ENCODE measurements around the gene TPPP.
A peak's percentile ranks its signal among the peaks of the same experiment; 100 is the strongest.

The TPPP gene

DNA sequence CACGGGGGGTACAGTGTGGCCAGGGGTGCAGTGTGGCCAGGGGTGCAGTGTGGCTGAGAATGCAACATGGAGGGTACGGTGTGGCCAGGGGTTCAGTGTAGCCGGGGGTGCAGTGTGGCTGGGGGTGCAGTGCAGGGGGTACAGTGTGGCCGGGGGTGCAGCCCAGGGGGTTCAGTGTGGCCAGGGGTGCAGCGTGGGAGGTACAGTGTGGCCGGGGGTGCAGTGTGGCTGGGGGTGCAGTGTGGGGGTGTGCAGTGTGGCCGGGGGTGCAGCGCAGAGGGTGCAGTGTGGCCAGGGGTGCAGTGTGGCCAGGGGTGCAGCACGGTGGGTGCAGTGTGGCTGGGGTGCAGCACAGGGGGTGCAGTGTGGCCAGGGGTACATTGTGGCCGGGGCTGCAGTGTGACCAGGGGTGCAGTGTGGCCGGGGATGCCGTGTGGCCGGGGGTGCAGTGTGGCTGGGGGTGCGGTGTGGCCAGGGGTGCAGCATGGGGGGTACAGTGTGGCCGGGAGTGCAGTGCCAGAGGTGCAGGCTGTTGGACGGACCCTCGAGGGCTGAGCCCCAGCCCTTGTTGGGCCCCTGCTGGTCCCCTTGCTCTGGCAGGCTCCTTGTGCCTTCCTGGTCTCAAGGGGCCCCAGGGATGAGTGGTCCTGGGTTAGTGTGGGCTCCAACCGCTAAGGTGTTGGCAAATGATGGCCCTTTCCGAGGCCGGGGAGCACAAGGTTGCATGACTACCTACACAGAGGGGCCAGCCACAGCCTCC, 17.9 kb downstream of the TPPP start:
- Histone ChIP-seq H3K4me3 (ENCODE audit: low read depth, low read length) (no peak overlapping the region), H3K36me3 (ENCODE audit: control insufficient read depth in 2 of 2, insufficient read depth in 1 of 2, low read length in 2 of 2) (peaks cover 0 to 4% of the 10 kb centered on the region in 2 experiments; a peak in 1 of 3 replicates), H3K9me3 (ENCODE audit: control insufficient read depth, insufficient read depth, low read depth, low read length) (no peaks in the 10 kb centered on the region), H3K4me1 (ENCODE audit: control insufficient read depth, insufficient read depth, low read length) (peaks cover 19% of the 10 kb centered on the region), H3K27ac (ENCODE audit: extremely low read depth, low read depth, low read length) (no peak overlapping the region)
- ChIA-PET POLR2A (no interaction called here), CTCF (interaction anchor here (3.4 kb wide), 1 partner anchor 493 kb away, joined by 13 read pairs; no protein-coding TSS in a partner anchor)
- TF ChIP-seq ZNF521 (tag by site-specific recombination; IDR thresholded peaks at IDR 0.05): no peak
- TF ChIP-seq ZBTB8A (tag by site-specific recombination; IDR thresholded peaks at IDR 0.05): 0 out of 2 replicates have a peak, but pooled peaks have one; percentile 14
- TF ChIP-seq, protein P1, sequence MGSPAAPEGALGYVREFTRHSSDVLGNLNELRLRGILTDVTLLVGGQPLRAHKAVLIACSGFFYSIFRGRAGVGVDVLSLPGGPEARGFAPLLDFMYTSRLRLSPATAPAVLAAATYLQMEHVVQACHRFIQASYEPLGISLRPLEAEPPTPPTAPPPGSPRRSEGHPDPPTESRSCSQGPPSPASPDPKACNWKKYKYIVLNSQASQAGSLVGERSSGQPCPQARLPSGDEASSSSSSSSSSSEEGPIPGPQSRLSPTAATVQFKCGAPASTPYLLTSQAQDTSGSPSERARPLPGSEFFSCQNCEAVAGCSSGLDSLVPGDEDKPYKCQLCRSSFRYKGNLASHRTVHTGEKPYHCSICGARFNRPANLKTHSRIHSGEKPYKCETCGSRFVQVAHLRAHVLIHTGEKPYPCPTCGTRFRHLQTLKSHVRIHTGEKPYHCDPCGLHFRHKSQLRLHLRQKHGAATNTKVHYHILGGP (tag by site-specific recombination; IDR thresholded peaks at IDR 0.05): no peak
- no peak for TF ChIP-seq ZNF239 (tag by site-specific recombination; IDR thresholded peaks at IDR 0.05)
- TF ChIP-seq HOXC10 (CRISPR knock-in tag; IDR thresholded peaks at IDR 0.05): no peak
- TF ChIP-seq, protein P2, sequence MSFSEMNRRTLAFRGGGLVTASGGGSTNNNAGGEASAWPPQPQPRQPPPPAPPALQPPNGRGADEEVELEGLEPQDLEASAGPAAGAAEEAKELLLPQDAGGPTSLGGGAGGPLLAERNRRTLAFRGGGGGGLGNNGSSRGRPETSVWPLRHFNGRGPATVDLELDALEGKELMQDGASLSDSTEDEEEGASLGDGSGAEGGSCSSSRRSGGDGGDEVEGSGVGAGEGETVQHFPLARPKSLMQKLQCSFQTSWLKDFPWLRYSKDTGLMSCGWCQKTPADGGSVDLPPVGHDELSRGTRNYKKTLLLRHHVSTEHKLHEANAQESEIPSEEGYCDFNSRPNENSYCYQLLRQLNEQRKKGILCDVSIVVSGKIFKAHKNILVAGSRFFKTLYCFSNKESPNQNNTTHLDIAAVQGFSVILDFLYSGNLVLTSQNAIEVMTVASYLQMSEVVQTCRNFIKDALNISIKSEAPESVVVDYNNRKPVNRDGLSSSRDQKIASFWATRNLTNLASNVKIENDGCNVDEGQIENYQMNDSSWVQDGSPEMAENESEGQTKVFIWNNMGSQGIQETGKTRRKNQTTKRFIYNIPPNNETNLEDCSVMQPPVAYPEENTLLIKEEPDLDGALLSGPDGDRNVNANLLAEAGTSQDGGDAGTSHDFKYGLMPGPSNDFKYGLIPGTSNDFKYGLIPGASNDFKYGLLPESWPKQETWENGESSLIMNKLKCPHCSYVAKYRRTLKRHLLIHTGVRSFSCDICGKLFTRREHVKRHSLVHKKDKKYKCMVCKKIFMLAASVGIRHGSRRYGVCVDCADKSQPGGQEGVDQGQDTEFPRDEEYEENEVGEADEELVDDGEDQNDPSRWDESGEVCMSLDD (tag by site-specific recombination; IDR thresholded peaks at IDR 0.05): peak; percentile 29; the same call in 1 of the 2 replicates
- TF ChIP-seq ZBTB1 (tag by site-specific recombination; IDR thresholded peaks at IDR 0.05): no peak
- no peak for TF ChIP-seq REPIN1 (tag by site-specific recombination; IDR thresholded peaks at IDR 0.05; ENCODE audit: low read depth)
- TF ChIP-seq, protein P3, sequence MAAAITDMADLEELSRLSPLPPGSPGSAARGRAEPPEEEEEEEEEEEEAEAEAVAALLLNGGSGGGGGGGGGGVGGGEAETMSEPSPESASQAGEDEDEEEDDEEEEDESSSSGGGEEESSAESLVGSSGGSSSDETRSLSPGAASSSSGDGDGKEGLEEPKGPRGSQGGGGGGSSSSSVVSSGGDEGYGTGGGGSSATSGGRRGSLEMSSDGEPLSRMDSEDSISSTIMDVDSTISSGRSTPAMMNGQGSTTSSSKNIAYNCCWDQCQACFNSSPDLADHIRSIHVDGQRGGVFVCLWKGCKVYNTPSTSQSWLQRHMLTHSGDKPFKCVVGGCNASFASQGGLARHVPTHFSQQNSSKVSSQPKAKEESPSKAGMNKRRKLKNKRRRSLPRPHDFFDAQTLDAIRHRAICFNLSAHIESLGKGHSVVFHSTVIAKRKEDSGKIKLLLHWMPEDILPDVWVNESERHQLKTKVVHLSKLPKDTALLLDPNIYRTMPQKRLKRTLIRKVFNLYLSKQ (tag by site-specific recombination; IDR thresholded peaks at IDR 0.05; ENCODE audit: borderline replicate concordance): no peak
- no peak for TF ChIP-seq BCL11A (tag by site-specific recombination; IDR thresholded peaks at IDR 0.05; ENCODE audit: low read depth)
- no peak for TF ChIP-seq ZNF510 (tag by site-specific recombination; IDR thresholded peaks at IDR 0.05; ENCODE audit: insufficient replicate concordance)
- no peak for TF ChIP-seq HOXA7 (CRISPR knock-in tag; IDR thresholded peaks at IDR 0.05; ENCODE audit: borderline replicate concordance)
- no peak for TF ChIP-seq ZNF830 (tag by site-specific recombination; IDR thresholded peaks at IDR 0.05; ENCODE audit: low read depth)
- TF ChIP-seq GLIS1 (tag by site-specific recombination; IDR thresholded peaks at IDR 0.05): 0 out of 2 replicates have a peak, but pooled peaks have one; percentile 34
- no peak for TF ChIP-seq ZFHX2 (tag by site-specific recombination; conservative IDR thresholded peaks at IDR 0.05)
- no peak for TF ChIP-seq ZNF335 (tag by site-specific recombination; conservative IDR thresholded peaks at IDR 0.05)
- no peak for TF ChIP-seq ZNF23 (tag by site-specific recombination; IDR thresholded peaks at IDR 0.05; ENCODE audit: borderline replicate concordance)
- TF ChIP-seq ZNF76 (tag by site-specific recombination; IDR thresholded peaks at IDR 0.05; ENCODE audit: borderline replicate concordance, low read depth): no peak
- TF ChIP-seq ZNF792 (tag by site-specific recombination; IDR thresholded peaks at IDR 0.05): no peak
- TF ChIP-seq FEZF1 (tag by site-specific recombination; IDR thresholded peaks at IDR 0.05): no peak
- no peak for TF ChIP-seq KLF16 (tag by site-specific recombination; IDR thresholded peaks at IDR 0.05)
- no peak for TF ChIP-seq ZNF473 (tag by site-specific recombination; IDR thresholded peaks at IDR 0.05)
- TF ChIP-seq ZNF292 (tag by site-specific recombination; IDR thresholded peaks at IDR 0.05; ENCODE audit: borderline replicate concordance, low read depth): no peak
- TF ChIP-seq ZNF747 (tag by site-specific recombination; IDR thresholded peaks at IDR 0.05): no peak
- TF ChIP-seq, protein P4, sequence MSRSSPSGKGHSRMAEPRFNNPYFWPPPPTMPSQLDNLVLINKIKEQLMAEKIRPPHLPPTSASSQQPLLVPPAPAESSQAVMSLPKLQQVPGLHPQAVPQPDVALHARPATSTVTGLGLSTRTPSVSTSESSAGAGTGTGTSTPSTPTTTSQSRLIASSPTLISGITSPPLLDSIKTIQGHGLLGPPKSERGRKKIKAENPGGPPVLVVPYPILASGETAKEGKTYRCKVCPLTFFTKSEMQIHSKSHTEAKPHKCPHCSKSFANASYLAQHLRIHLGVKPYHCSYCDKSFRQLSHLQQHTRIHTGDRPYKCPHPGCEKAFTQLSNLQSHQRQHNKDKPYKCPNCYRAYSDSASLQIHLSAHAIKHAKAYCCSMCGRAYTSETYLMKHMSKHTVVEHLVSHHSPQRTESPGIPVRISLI (tag by site-specific recombination; IDR thresholded peaks at IDR 0.05): no peak
- no peak for TF ChIP-seq ZNF549 (tag by site-specific recombination; IDR thresholded peaks at IDR 0.05)
- TF ChIP-seq HOXD13 (CRISPR knock-in tag; IDR thresholded peaks at IDR 0.05; ENCODE audit: borderline replicate concordance): no peak

All from HEK293 (cell line).